ENCODE measurements around the gene MSRB1. TPM values are rescaled to one million over a fixed set of nuclear protein-coding genes. Genes with fewer than 3 reads are reported as not detected.
"Not testable (repeated sequence)": the region's sequence is repeated elsewhere in the genome, so short reads cannot be mapped to it uniquely, and the experiment has no call there.

MSRB1 gene
- total RNA-seq, 1 donor from 2014 or later: 32.9 TPM

- Histone ChIP-seq H3K27me3 (no peaks in the 10 kb centered on the region), H3K9me3 (no peaks in the 10 kb centered on the region), H3K4me3 (no peak overlapping the region), H3K27ac (no peak overlapping the region), H3K4me1 (no peaks in the 10 kb centered on the region), H3K36me3 (no peaks in the 10 kb centered on the region)
- intact Hi-C loops (cut with DNase I): no loop called here
- no peak for DNase-seq (ENCODE audit: low spot score in 2 of 2)
- no peak for TF ChIP-seq CTCF (IDR thresholded peaks at IDR 0.05)
These were observed 39.8 kb downstream of the MSRB1 start for GRCh38 chr16:1903220-1903574.

- Histone ChIP-seq H3K4me1 (no peaks in the 10 kb centered on the region), H3K27me3 (no peaks in the 10 kb centered on the region), H3K4me3 (no peak overlapping the region), H3K9me3 (no peaks in the 10 kb centered on the region), H3K36me3 (no peaks in the 10 kb centered on the region), H3K27ac (no peak overlapping the region)
- intact Hi-C loops (cut with DNase I): no loop called here
- DNase-seq (ENCODE audit: low spot score in 2 of 2): no peak
- TF ChIP-seq CTCF (IDR thresholded peaks at IDR 0.05): no peak
These were observed 40.3 kb downstream of the MSRB1 start for GRCh38 chr16:1902547-1903219.

GRCh38 chr16:1900452-1900774, 42.6 kb downstream of the MSRB1 start:
- H3K4me1 ChIP-seq: no peaks in the 10 kb centered on the region
- TF ChIP-seq CTCF (IDR thresholded peaks at IDR 0.05): no peak
- no peak overlapping the region for H3K4me3 ChIP-seq
- H3K27ac ChIP-seq: no peak overlapping the region
- no peaks in the 10 kb centered on the region for H3K9me3 ChIP-seq
- intact Hi-C loops (cut with DNase I): no loop called here
- no peaks in the 10 kb centered on the region for H3K27me3 ChIP-seq
- DNase-seq (ENCODE audit: low spot score in 2 of 2): no peak
- H3K36me3 ChIP-seq: no peaks in the 10 kb centered on the region

GRCh38 chr16:1899641-1900451, 43.2 kb downstream of the MSRB1 start:
- H3K27ac ChIP-seq: no peak overlapping the region
- DNase-seq (ENCODE audit: low spot score in 2 of 2): no peak
- no peak for TF ChIP-seq CTCF (IDR thresholded peaks at IDR 0.05)
- H3K4me1 ChIP-seq: no peaks in the 10 kb centered on the region
- no peaks in the 10 kb centered on the region for H3K9me3 ChIP-seq
- no peaks in the 10 kb centered on the region for H3K36me3 ChIP-seq
- intact Hi-C loops (cut with DNase I): no loop called here
- no peaks in the 10 kb centered on the region for H3K27me3 ChIP-seq
- no peak overlapping the region for H3K4me3 ChIP-seq

GRCh38 chr16:1897692-1898091, 45.3 kb downstream of the MSRB1 start:
- DNase-seq (ENCODE audit: low spot score in 2 of 2); H3K27ac ChIP-seq; H3K4me1 ChIP-seq; H3K4me3 ChIP-seq; H3K9me3 ChIP-seq; intact Hi-C loops (cut with DNase I); H3K36me3 ChIP-seq; H3K27me3 ChIP-seq: not testable (repeated sequence)

GRCh38 chr16:1895949-1896675, 46.9 kb downstream of the MSRB1 start:
- no peaks in the 10 kb centered on the region for H3K9me3 ChIP-seq
- TF ChIP-seq CTCF (IDR thresholded peaks at IDR 0.05): no peak
- no peak overlapping the region for H3K27ac ChIP-seq
- H3K4me1 ChIP-seq: no peaks in the 10 kb centered on the region
- H3K27me3 ChIP-seq: no peaks in the 10 kb centered on the region
- DNase-seq (ENCODE audit: low spot score in 2 of 2): no peak
- no peaks in the 10 kb centered on the region for H3K36me3 ChIP-seq
- H3K4me3 ChIP-seq: no peak overlapping the region
- intact Hi-C loops (cut with DNase I): no loop called here

Data from ascending aorta (tissue), 2 donors.